DND-41 (cell line): ENCODE data around the gene LACTBL1.
A peak's percentile ranks its signal among the peaks of the same experiment; 100 is the strongest.

Source experiments
- ATAC-seq: fragments of 200-7000 bp; cut with Tn5 transposase; 3 replicates; pipeline ENCODE4 v1.9.1; 2021; ENCODE audit warnings: low read depth; ENCODE audit not compliant: insufficient read depth
- DNase-seq: peaks from one replicate; pipeline ENCODE4 v3.0.0-alpha.2; 2020
- H2AFZ ChIP-seq: 2 replicates; pipeline ENCODE4 v1.6.0; 2012; ENCODE audit warnings: low read depth, low read length
- H3K27ac ChIP-seq: 2 replicates; pipeline ENCODE4 v1.5.1; 2012; ENCODE audit warnings: low read length, inconsistent platforms
- H3K27me3 ChIP-seq: fragments of 200-600 bp; sonication (generic); 2 replicates; pipeline ENCODE4 v1.6.0; 2012; ENCODE audit warnings: low read length, mild to moderate bottlenecking, inconsistent platforms; ENCODE audit not compliant: insufficient read depth, poor library complexity
- H3K36me3 ChIP-seq: 2 replicates; pipeline ENCODE4 v1.5.1; 2012; ENCODE audit warnings: low read length, inconsistent platforms; ENCODE audit not compliant: insufficient read depth
- H3K4me1 ChIP-seq: 2 replicates; pipeline ENCODE4 v1.5.1; 2012; ENCODE audit warnings: mild to moderate bottlenecking, low read length; ENCODE audit not compliant: insufficient read depth
- H3K4me2 ChIP-seq: 2 replicates; pipeline ENCODE4 v1.6.0; 2012; ENCODE audit warnings: mild to moderate bottlenecking, moderate library complexity, low read length, inconsistent platforms; ENCODE audit not compliant: insufficient read depth
- H3K4me3 ChIP-seq, 2 experiments: fragments of 200-600 bp in 1 of 2; shearing (Covaris generic) in 1 of 2; 2 replicates each; pipeline ENCODE4 v1.5.1; 2012 to 2016; ENCODE audit warnings: inconsistent platforms in 2 of 2, low read length in 2 of 2, mild to moderate bottlenecking in 2 of 2, low read depth in 1 of 2, moderate library complexity in 1 of 2
- H3K79me2 ChIP-seq: 2 replicates; pipeline ENCODE4 v1.6.0; 2012; ENCODE audit warnings: low read length, inconsistent platforms; ENCODE audit not compliant: insufficient read depth
- H3K9ac ChIP-seq: 2 replicates; pipeline ENCODE4 v1.6.0; 2012; ENCODE audit warnings: low read depth, mild to moderate bottlenecking, inconsistent platforms, low read length, moderate library complexity
- H3K9me3 ChIP-seq: 2 replicates; pipeline ENCODE4 v1.5.1; 2012; ENCODE audit warnings: low read length, moderate library complexity, mild to moderate bottlenecking, inconsistent platforms; ENCODE audit not compliant: insufficient read depth, severe bottlenecking
- H4K20me1 ChIP-seq: 2 replicates; pipeline ENCODE4 v1.6.0; 2012; ENCODE audit warnings: low read length; ENCODE audit not compliant: insufficient read depth
- EZH2 ChIP-seq: IDR thresholded peaks from 3 replicates; pipeline ENCODE4 v1.6.1; 2012; ENCODE audit warnings: borderline replicate concordance, low read depth, mild to moderate bottlenecking, moderate library complexity, low read length, inconsistent platforms; ENCODE audit not compliant: severe bottlenecking
- TF ChIP-seq, protein P1 (sequence below): IDR thresholded peaks from 2 replicates; pipeline ENCODE4 v1.5.1; 2012; ENCODE audit warnings: borderline replicate concordance, low read length, moderate library complexity, mild to moderate bottlenecking; ENCODE audit not compliant: poor library complexity, severe bottlenecking; ENCODE audit errors: extremely low read depth

Gene LACTBL1, protein sequence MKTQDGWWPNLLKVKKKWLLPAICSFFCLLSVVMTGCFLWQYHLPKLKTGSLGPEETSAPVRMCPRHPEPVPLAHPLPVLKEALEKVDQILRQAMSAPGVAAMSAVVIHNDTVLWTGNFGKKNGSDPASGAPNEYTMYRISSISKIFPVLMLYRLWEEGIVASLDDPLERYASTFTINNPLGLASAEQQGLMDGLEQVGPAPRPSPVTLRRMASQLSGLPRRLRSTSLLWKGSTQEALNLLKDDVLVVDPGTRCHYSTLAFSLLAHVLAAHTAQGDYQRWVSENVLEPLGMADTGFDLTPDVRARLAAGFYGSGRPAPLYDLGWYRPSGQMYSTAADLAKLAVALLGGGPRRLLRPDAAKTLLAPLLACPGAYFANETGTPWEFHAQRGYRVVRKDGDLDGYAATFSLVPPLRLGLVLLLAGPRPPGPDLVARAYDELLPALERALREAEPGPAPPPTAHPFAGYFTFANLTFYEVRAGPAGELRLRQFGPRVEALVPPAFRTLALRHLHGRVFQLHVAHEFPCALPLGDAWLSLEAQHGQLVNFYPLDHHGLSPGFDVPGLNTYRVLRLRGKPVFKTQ

GRCh38 chr1:22972760-22973159 lies at the start of gene LACTBL1:
LACTBL1 (minus strand) TSS chr1:22972866; CDS start chr1:22972316, 550 bp downstream.
- H2AFZ ChIP-seq: no peak within 1 kb of the TSS
- no peaks in the 10 kb centered on the region for H3K79me2 ChIP-seq
- TF ChIP-seq, protein P1, sequence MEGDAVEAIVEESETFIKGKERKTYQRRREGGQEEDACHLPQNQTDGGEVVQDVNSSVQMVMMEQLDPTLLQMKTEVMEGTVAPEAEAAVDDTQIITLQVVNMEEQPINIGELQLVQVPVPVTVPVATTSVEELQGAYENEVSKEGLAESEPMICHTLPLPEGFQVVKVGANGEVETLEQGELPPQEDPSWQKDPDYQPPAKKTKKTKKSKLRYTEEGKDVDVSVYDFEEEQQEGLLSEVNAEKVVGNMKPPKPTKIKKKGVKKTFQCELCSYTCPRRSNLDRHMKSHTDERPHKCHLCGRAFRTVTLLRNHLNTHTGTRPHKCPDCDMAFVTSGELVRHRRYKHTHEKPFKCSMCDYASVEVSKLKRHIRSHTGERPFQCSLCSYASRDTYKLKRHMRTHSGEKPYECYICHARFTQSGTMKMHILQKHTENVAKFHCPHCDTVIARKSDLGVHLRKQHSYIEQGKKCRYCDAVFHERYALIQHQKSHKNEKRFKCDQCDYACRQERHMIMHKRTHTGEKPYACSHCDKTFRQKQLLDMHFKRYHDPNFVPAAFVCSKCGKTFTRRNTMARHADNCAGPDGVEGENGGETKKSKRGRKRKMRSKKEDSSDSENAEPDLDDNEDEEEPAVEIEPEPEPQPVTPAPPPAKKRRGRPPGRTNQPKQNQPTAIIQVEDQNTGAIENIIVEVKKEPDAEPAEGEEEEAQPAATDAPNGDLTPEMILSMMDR: no peak
- no peak for TF ChIP-seq EZH2
- H3K4me2 ChIP-seq: no peak within 1 kb of the TSS
- peaks cover 28% of the 10 kb centered on the region for H3K27me3 ChIP-seq
- H3K9ac ChIP-seq: no peak within 1 kb of the TSS
- DNase-seq: no peak
- no peak for ATAC-seq
- no peaks in the 10 kb centered on the region for H3K9me3 ChIP-seq
- H3K4me3 ChIP-seq: no peak within 1 kb of the TSS
- H3K36me3 ChIP-seq: no peaks in the 10 kb centered on the region
- no peak within 1 kb of the TSS for H3K27ac ChIP-seq
- H3K4me1 ChIP-seq: no peaks in the 10 kb centered on the region
- H4K20me1 ChIP-seq: no peaks in the 10 kb centered on the region

DNA sequence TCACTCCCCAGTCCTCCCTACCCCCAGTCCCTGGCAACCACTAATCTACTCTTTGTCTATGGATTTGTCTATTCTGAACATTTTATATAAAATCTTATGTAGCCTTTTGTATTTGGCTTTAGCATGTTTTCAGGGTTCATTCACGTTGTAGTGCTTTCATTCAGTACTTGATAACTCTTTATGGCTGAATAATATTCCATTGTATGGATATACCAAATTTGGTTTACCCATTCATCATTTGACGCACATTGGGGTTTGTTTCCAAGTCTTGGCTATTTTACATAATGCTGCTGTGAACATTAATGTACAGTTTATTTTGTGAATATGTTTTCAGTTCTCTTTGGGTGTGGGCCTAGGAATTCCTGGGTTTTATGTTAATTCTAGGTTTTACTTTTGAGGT lies 49.2 kb upstream of the LACTBL1 start:
- Histone ChIP-seq H3K27ac (no peak overlapping the region), H2AFZ (no peak overlapping the region)

GRCh38 chr1:23020706-23021405 lies 48.2 kb upstream of the LACTBL1 start:
- no peak for DNase-seq
- ATAC-seq: peak; percentile 28; the same call in 1 of the 3 replicates
- H3K4me1 ChIP-seq: peaks cover 33% of the 10 kb centered on the region
- peak overlapping the region; percentile 35 to 73; a peak in 3 of 4 replicates for H3K4me3 ChIP-seq
- peaks cover 70% of the 10 kb centered on the region for H3K79me2 ChIP-seq
- TF ChIP-seq, protein P1: no peak
- TF ChIP-seq EZH2: no peak
- peaks cover 12% of the 10 kb centered on the region for H3K9me3 ChIP-seq
- H3K9ac ChIP-seq: peak overlapping the region; percentile 96
- peak overlapping the region; percentile 72 for H3K27ac ChIP-seq
- H3K27me3 ChIP-seq: no peaks in the 10 kb centered on the region
- H3K4me2 ChIP-seq: peak overlapping the region; percentile 87
- 0 out of 2 replicates have a peak overlapping the region, but pooled peaks have one; percentile 97 for H2AFZ ChIP-seq
- H4K20me1 ChIP-seq: peaks cover 40% of the 10 kb centered on the region; the same call in 1 of the 2 replicates
- peaks cover 20% of the 10 kb centered on the region for H3K36me3 ChIP-seq

More for the DNA sequence above, 49.2 kb upstream of the LACTBL1 start:
- peaks cover 80% of the 10 kb centered on the region for H3K79me2 ChIP-seq
- no peak overlapping the region for H3K9ac ChIP-seq
- peaks cover 12% of the 10 kb centered on the region for H3K9me3 ChIP-seq
- peaks cover 20% of the 10 kb centered on the region for H3K36me3 ChIP-seq
- TF ChIP-seq, protein P1: no peak
- no peak for TF ChIP-seq EZH2
- peaks cover 48% of the 10 kb centered on the region for H4K20me1 ChIP-seq
- DNase-seq (no peak), ATAC-seq (no peak)
- H3K4me2 ChIP-seq: peak overlapping the region; percentile 87
- no peaks in the 10 kb centered on the region for H3K27me3 ChIP-seq
- H3K4me3 ChIP-seq: peak overlapping the region in 1 of 2 experiments; percentile 73; a peak in 2 of 4 replicates
- H3K4me1 ChIP-seq: peaks cover 33% of the 10 kb centered on the region
